HCT116 (cell line): ENCODE results near the gene XIAP. TPM values are rescaled to one million over a fixed set of nuclear protein-coding genes. Genes with fewer than 3 reads are reported as not detected.

Experiments used
- ATAC-seq: fragments of 200-7000 bp; cut with Tn5 transposase; 2 replicates; pipeline ENCODE4 v1.9.1; 2020; ENCODE audit warnings: mild to moderate bottlenecking, moderate library complexity
- BruUV-seq: library from RNA; stranded (reverse); fragments of 400-500 nt; replicated peaks from 2 replicates; lab custom pipeline; 2021; lab: Mats Ljungman, UMichigan
- CTCF ChIA-PET: fragments of 300-600 bp; sonication (Branson Sonifier 250); formaldehyde crosslinking; loops from one replicate; lab custom pipeline; 2021; ENCODE audit warnings: antibody characterized with exemption; lab: Charles Lee
- POLR2A ChIA-PET: fragments of 300-600, 350-600 bp; sonication (Branson Sonifier 250); formaldehyde crosslinking; loops from one replicate; lab custom pipeline; 2021; ENCODE audit warnings: antibody characterized with exemption; lab: Charles Lee
- RAD21 ChIA-PET, 2 experiments: fragments of 300-600 bp; sonication (Branson Sonifier 250); formaldehyde crosslinking; loops; one replicate each; lab custom pipeline; 2023; ENCODE audit warnings: low total read pairs in 2 of 2; ENCODE audit not compliant: uncharacterized antibody in 2 of 2, unreplicated experiment in 2 of 2, low non-redundant PET in 1 of 2; lab: Charles Lee
- DNase-seq: peaks from one replicate; pipeline ENCODE4 v3.0.0-alpha.2; 2010; ENCODE audit warnings: low read depth, low spot score
- H2AFZ ChIP-seq: fragments of 200-600 bp; shearing (Covaris generic), sonication (generic); 2 replicates; pipeline ENCODE4 v1.6.1; 2017; ENCODE audit warnings: low read depth, mixed run types, mixed read lengths, antibody characterized with exemption, low read length; ENCODE audit not compliant: poor library complexity, severe bottlenecking
- H3K27ac ChIP-seq: 2 replicates; pipeline ENCODE4 v1.5.1; 2012; ENCODE audit warnings: low read depth, low read length
- H3K27me3 ChIP-seq: fragments of 200-600 bp; sonication (generic); 2 replicates; pipeline ENCODE4 v1.6.1; 2016; ENCODE audit warnings: mixed run types, low read length, mixed read lengths; ENCODE audit not compliant: insufficient read depth
- H3K36me3 ChIP-seq, 2 experiments: fragments of 200-500 bp in 1 of 2; fragments of 200-600 bp in 1 of 2; sonication (Bioruptor generic) in 1 of 2; sonication (generic) in 1 of 2; 2 replicates each; pipeline versions ENCODE4 v1.5.1 to v1.6.1; 2014 to 2016; ENCODE audit warnings: low read length in 2 of 2, inconsistent platforms in 1 of 2, mixed read lengths in 1 of 2, mixed run types in 1 of 2; ENCODE audit not compliant: insufficient read depth in 2 of 2, control insufficient read depth in 1 of 2
- H3K4me1 ChIP-seq, 2 experiments: fragments of 200-600 bp in 1 of 2; sonication (generic) in 1 of 2; 2 replicates each; pipeline versions ENCODE4 v1.5.1 to v1.6.1; 2012 to 2017; ENCODE audit warnings: low read length in 2 of 2, inconsistent platforms in 1 of 2, mild to moderate bottlenecking in 1 of 2, mixed read lengths in 1 of 2, mixed run types in 1 of 2, moderate library complexity in 1 of 2; ENCODE audit not compliant: insufficient read depth in 2 of 2, control insufficient read depth in 1 of 2
- H3K4me2 ChIP-seq: fragments of 200-600 bp; sonication (generic); 2 replicates; pipeline ENCODE4 v1.6.1; 2017; ENCODE audit warnings: mixed run types, low read length, mixed read lengths
- H3K4me3 ChIP-seq, 2 experiments: fragments of 200-600 bp in 1 of 2; sonication (generic) in 1 of 2; replicated peaks in 1 of 2; 2 replicates each; pipeline ENCODE4 v1.5.1; 2011 to 2016; ENCODE audit warnings: low read length in 2 of 2, control low read depth in 1 of 2, low read depth in 1 of 2, mild to moderate bottlenecking in 1 of 2, mixed read lengths in 1 of 2, mixed run types in 1 of 2
- H3K79me2 ChIP-seq: fragments of 200-600 bp; sonication (generic); 2 replicates; pipeline ENCODE4 v1.6.1; 2017; ENCODE audit warnings: mild to moderate bottlenecking, mixed run types, low read length, moderate library complexity, mixed read lengths; ENCODE audit not compliant: insufficient read depth
- H3K9ac ChIP-seq: fragments of 200-600 bp; sonication (generic); 2 replicates; pipeline ENCODE4 v1.6.1; 2016; ENCODE audit warnings: low read length, mixed read lengths
- H3K9me2 ChIP-seq: fragments of 200-600 bp; sonication (generic), shearing (Covaris generic); 2 replicates; pipeline ENCODE4 v1.6.1; 2017; ENCODE audit warnings: mixed run types, mild to moderate bottlenecking, moderate library complexity; ENCODE audit not compliant: insufficient read depth
- H3K9me3 ChIP-seq, 2 experiments: fragments of 200-500 bp in 1 of 2; fragments of 200-600 bp in 1 of 2; sonication (Bioruptor generic) in 1 of 2; sonication (generic) in 1 of 2; 2 replicates each; pipeline ENCODE4 v1.6.1; 2014 to 2017; ENCODE audit warnings: low read length in 2 of 2, mixed read lengths in 2 of 2, inconsistent platforms in 1 of 2, low read depth in 1 of 2, mild to moderate bottlenecking in 1 of 2, mixed run types in 1 of 2, moderate library complexity in 1 of 2; ENCODE audit not compliant: control insufficient read depth in 1 of 2, insufficient read depth in 1 of 2
- H4K20me1 ChIP-seq: fragments of 200-600 bp; sonication (generic), shearing (Covaris generic); 2 replicates; pipeline ENCODE4 v1.6.1; 2017; ENCODE audit warnings: mixed run types, mild to moderate bottlenecking, moderate library complexity; ENCODE audit not compliant: insufficient read depth
- CBX3 ChIP-seq: IDR thresholded peaks from 2 replicates; pipeline ENCODE4 v1.6.1; 2012; ENCODE audit warnings: low read depth
- CEBPB ChIP-seq: IDR thresholded peaks from 2 replicates; pipeline ENCODE4 v1.6.1; 2012; ENCODE audit warnings: low read depth
- CTCF ChIP-seq, 3 experiments: fragments of 200-600 bp in 1 of 3; sonication (generic) in 1 of 3; IDR thresholded peaks in 2 of 3; conservative IDR thresholded peaks in 1 of 3; 2 replicates each; pipeline ENCODE4 v1.5.1; 2012 to 2017; ENCODE audit warnings: low read depth in 2 of 3, low read length in 2 of 3, antibody characterized with exemption in 1 of 3, borderline replicate concordance in 1 of 3, control low read depth in 1 of 3, mild to moderate bottlenecking in 1 of 3, mixed read lengths in 1 of 3, mixed run types in 1 of 3, moderate library complexity in 1 of 3; ENCODE audit not compliant: insufficient read depth in 1 of 3
- EGR1 ChIP-seq: IDR thresholded peaks from 2 replicates; pipeline ENCODE4 v1.6.1; 2012; ENCODE audit warnings: low read depth
- EZH2phosphoT487 ChIP-seq: fragments of 200-600 bp; IDR thresholded peaks from 2 replicates; pipeline ENCODE4 v1.6.1; 2018; ENCODE audit warnings: antibody characterized with exemption, borderline replicate concordance
- FOSL1 ChIP-seq: IDR thresholded peaks from 2 replicates; pipeline ENCODE4 v1.6.1; 2012; ENCODE audit warnings: low read depth
- RAD21 ChIP-seq: IDR thresholded peaks from 2 replicates; pipeline ENCODE4 v1.6.1; 2012; ENCODE audit warnings: low read depth, mild to moderate bottlenecking
- REST ChIP-seq: IDR thresholded peaks from 2 replicates; pipeline ENCODE4 v1.6.1; 2012; ENCODE audit warnings: low read depth
- SRF ChIP-seq: IDR thresholded peaks from 2 replicates; pipeline ENCODE4 v1.6.1; 2012; ENCODE audit warnings: low read depth
- YY1 ChIP-seq: IDR thresholded peaks from 2 replicates; pipeline ENCODE4 v1.6.1; 2011; ENCODE audit warnings: low read length, low read depth, moderate library complexity, mild to moderate bottlenecking; ENCODE audit not compliant: insufficient replicate concordance; ENCODE audit errors: extremely low read depth
- ZFX ChIP-seq: fragments of 450-650 bp; IDR thresholded peaks from 2 replicates; pipeline ENCODE4 v1.6.1; 2017
- intact Hi-C: fragments of 100-400 bp; cut with micrococcal nuclease; formaldehyde crosslinking; loops from 2 replicates; pipeline ENCODE4 v1.10.0; 2022
- total RNA-seq: library from RNA; stranded (reverse); gene quantifications from one replicate; pipeline ENCODE4 v1.2.1, GENCODE V29; 2021; ENCODE audit not compliant: unreplicated experiment
- TF ChIP-seq, protein P1 (sequence below): IDR thresholded peaks from 2 replicates; pipeline ENCODE4 v1.6.1; 2012
- TF ChIP-seq, protein P2 (sequence below): IDR thresholded peaks from 2 replicates; pipeline ENCODE4 v1.6.1; 2011; ENCODE audit warnings: mild to moderate bottlenecking, low read length, moderate library complexity; ENCODE audit not compliant: insufficient replicate concordance; ENCODE audit errors: extremely low read depth

The XIAP gene
- total RNA-seq, 1 experiment from 2014 or later = 41.0 TPM

- no peaks in the 10 kb centered on the region for H3K36me3 ChIP-seq
- H3K9ac ChIP-seq = no peak overlapping the region
- H3K27me3 ChIP-seq = no peaks in the 10 kb centered on the region
- no TSS peak for BruUV-seq
- CTCF ChIA-PET = no interaction called here
- no peaks in the 10 kb centered on the region for H3K79me2 ChIP-seq
- H3K9me3 ChIP-seq = no peaks in the 10 kb centered on the region
- H3K4me2 ChIP-seq = no peak overlapping the region
- no peaks in the 10 kb centered on the region for H3K9me2 ChIP-seq
- H3K4me1 ChIP-seq = no peaks in the 10 kb centered on the region
- POLR2A ChIA-PET = no interaction called here
- intact Hi-C loops = no loop called here
- DNase-seq (no peak), ATAC-seq (no peak)
- no peak overlapping the region for H3K4me3 ChIP-seq
- TF ChIP-seq FOSL1 (no peak), ZFX (no peak), CBX3 (no peak), REST (no peak), CEBPB (no peak), SRF (no peak), EGR1 (no peak), CTCF (IDR thresholded peaks at IDR 0.05 in 2 of 3, conservative IDR thresholded peaks at IDR 0.05 in 1 of 3; ENCODE audit: borderline replicate concordance in 1 of 3, insufficient read depth in 1 of 3, low read depth in 2 of 3, low read length in 2 of 3) (no peak), YY1 (no peak), RAD21 (no peak), EZH2phosphoT487 (no peak)
- TF ChIP-seq, protein P1, sequence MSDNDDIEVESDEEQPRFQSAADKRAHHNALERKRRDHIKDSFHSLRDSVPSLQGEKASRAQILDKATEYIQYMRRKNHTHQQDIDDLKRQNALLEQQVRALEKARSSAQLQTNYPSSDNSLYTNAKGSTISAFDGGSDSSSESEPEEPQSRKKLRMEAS = no peak
- TF ChIP-seq, protein P2, sequence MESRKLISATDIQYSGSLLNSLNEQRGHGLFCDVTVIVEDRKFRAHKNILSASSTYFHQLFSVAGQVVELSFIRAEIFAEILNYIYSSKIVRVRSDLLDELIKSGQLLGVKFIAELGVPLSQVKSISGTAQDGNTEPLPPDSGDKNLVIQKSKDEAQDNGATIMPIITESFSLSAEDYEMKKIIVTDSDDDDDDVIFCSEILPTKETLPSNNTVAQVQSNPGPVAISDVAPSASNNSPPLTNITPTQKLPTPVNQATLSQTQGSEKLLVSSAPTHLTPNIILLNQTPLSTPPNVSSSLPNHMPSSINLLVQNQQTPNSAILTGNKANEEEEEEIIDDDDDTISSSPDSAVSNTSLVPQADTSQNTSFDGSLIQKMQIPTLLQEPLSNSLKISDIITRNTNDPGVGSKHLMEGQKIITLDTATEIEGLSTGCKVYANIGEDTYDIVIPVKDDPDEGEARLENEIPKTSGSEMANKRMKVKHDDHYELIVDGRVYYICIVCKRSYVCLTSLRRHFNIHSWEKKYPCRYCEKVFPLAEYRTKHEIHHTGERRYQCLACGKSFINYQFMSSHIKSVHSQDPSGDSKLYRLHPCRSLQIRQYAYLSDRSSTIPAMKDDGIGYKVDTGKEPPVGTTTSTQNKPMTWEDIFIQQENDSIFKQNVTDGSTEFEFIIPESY = no peak
- TF ChIP-seq, all 23 proteins: peak for 0
- Histone ChIP-seq H2AFZ (no peak overlapping the region), H3K27ac (no peak overlapping the region), H4K20me1 (no peaks in the 10 kb centered on the region)
- RAD21 ChIA-PET = no interaction called here
These were observed 90.0 kb downstream of the XIAP start for GRCh38 chrX:123949846-123950245.
